ENCODE data around the gene NPAS3.

The NPAS3 gene

DNA sequence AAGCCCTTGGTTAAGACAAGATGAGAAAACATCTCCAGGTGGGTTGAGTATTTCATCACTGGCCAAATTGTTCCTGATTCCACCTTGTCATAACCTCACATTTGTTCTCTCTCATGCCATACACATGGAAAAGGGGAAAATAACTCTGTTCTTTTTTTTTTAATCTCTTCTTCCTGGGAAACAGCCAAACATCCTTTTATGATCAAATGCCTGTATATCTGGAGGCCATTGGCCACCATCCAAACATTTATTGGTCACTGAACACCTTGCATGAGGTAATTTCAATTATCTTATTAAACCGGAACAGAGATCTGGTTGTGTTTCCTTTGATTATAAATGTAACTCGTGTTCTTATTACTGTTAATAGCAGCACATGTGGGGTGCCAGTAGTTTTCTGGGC lies 469.6 kb downstream of the NPAS3 start:
- TF ChIP-seq, protein P1, sequence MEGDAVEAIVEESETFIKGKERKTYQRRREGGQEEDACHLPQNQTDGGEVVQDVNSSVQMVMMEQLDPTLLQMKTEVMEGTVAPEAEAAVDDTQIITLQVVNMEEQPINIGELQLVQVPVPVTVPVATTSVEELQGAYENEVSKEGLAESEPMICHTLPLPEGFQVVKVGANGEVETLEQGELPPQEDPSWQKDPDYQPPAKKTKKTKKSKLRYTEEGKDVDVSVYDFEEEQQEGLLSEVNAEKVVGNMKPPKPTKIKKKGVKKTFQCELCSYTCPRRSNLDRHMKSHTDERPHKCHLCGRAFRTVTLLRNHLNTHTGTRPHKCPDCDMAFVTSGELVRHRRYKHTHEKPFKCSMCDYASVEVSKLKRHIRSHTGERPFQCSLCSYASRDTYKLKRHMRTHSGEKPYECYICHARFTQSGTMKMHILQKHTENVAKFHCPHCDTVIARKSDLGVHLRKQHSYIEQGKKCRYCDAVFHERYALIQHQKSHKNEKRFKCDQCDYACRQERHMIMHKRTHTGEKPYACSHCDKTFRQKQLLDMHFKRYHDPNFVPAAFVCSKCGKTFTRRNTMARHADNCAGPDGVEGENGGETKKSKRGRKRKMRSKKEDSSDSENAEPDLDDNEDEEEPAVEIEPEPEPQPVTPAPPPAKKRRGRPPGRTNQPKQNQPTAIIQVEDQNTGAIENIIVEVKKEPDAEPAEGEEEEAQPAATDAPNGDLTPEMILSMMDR (IDR thresholded peaks at IDR 0.05; ENCODE audit: borderline replicate concordance, insufficient read depth, low read depth, low read length): no peak
- H3K4me3 ChIP-seq (ENCODE audit: low read depth, low read length): no peak overlapping the region

DNA sequence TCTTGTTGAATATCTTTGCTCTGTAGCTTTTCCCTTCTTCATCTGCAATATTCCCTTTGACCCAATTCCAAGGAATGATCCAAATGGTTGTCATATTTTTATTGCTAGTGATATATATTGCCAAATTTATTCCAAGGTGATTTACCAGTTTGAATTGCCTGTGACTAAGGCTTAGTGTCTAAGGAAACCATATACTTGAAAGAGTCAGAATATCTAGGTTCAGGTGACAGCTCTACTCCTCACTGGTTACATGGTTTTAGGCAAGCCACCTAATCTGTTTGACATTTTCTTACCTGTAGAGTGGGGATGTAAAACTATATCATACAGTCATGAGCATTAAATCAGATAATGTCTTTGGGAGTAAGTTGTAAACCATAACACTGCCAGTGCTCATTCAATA lies 473.8 kb downstream of the NPAS3 start:
- H3K4me3 ChIP-seq (ENCODE audit: low read depth, low read length): no peak overlapping the region
- TF ChIP-seq, protein P1 (IDR thresholded peaks at IDR 0.05; ENCODE audit: borderline replicate concordance, insufficient read depth, low read depth, low read length): no peak

DNA sequence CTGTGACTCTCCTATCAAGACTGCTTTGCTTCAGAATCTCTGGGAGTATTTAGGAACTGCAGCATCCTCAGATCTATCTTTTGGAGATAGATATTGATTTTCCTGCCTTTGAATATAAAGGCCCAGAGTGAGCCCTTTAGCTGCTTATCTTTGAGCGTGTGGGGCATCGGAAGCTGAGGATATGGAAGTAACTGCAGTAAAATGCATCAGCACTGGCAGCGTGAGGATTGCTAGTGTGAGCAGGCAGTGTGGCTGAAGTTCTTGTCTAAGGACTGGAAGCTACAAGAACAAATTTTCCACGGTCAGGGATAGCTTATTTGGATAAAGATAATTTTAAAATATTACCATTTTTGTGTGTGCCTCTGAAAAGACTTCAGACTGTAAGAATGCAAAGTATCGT lies 474.7 kb downstream of the NPAS3 start:
- TF ChIP-seq, protein P1 (IDR thresholded peaks at IDR 0.05; ENCODE audit: borderline replicate concordance, insufficient read depth, low read depth, low read length): no peak

DNA sequence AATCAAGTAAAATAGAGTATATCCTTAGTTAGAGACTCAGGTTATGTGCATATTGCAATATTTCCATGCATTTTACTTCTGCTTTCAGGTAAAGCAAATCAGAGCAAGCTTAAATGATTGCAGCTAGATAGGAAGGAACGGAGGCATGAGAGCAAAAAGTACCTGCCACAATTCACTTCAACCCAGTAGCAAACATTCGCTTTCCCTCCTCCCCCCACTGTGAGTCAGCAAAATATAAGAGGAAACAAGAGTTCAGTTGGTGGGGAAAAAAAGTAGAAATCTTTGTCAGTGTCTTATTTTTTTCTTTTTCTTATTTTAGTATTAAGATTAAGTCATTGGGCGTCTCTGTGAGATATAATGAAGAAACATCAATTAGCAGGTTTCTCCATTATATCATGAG lies 475.4 kb downstream of the NPAS3 start:
- H3K4me3 ChIP-seq (ENCODE audit: low read depth, low read length): no peak overlapping the region
- TF ChIP-seq, protein P1 (IDR thresholded peaks at IDR 0.05; ENCODE audit: borderline replicate concordance, insufficient read depth, low read depth, low read length): no peak

More for the DNA sequence above, 474.7 kb downstream of the NPAS3 start:
- no peak overlapping the region for H3K4me3 ChIP-seq (ENCODE audit: low read depth, low read length)

DNA sequence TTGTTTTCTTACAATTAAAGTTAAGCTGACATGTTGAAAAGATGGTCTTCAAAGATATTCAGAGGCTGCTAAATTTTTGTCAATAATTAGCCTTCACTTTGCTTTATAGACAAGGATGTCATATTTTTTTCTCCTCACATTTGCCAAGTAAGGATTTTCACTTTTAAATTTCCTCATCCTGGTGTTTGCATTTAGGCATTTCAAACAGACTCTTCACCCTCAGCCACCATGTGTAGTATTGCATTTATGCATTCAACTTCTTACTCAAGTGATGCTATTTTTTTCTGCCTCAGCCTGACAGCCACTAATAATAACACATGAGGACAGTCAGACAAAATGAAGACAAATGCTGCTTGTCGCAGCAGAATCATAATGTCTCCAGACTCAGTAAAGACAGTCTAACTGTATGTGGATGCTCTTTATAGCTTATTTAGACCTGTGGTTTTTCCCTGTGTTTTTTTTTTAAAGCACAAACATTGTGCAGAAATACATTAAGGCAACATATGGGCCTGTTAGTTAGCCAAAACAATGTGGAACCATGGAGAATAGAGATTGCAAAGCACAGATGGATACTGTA lies 481.5 kb downstream of the NPAS3 start:
- H3K4me3 ChIP-seq (ENCODE audit: low read depth, low read length): no peak overlapping the region
- TF ChIP-seq, protein P1 (IDR thresholded peaks at IDR 0.05; ENCODE audit: borderline replicate concordance, insufficient read depth, low read depth, low read length): no peak

DNA sequence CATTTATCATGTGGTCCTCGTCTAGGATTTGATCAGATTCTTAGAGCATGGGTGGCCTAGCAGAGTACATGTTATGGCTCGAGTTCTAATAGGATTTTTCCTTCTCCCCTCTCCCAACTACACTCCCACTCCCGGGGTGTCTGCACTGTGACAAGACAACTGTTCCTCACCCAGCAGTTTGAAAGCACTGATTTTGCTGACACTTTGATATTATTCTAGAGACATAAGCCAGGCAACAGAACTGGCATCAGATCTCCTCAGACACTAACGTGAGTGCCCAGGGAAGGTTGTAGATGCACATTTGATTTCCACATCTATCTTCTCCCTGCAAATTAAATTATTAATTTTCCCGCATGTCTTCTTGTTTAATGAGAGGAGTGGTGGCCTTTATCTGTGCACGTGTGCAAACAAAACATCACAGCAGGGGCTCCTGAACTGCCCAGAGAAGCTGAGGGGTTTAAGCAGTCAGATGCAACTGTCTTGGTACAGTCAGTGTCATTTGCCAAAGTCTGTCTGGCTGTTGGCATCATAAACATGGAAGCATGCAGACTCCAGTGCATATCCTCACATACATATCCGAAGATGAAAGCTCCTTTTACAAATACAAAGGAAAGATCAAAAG lies 491.8 kb downstream of the NPAS3 start:
- H3K4me3 ChIP-seq (ENCODE audit: low read depth, low read length): no peak overlapping the region
- TF ChIP-seq, protein P1 (IDR thresholded peaks at IDR 0.05; ENCODE audit: borderline replicate concordance, insufficient read depth, low read depth, low read length): no peak

DNA sequence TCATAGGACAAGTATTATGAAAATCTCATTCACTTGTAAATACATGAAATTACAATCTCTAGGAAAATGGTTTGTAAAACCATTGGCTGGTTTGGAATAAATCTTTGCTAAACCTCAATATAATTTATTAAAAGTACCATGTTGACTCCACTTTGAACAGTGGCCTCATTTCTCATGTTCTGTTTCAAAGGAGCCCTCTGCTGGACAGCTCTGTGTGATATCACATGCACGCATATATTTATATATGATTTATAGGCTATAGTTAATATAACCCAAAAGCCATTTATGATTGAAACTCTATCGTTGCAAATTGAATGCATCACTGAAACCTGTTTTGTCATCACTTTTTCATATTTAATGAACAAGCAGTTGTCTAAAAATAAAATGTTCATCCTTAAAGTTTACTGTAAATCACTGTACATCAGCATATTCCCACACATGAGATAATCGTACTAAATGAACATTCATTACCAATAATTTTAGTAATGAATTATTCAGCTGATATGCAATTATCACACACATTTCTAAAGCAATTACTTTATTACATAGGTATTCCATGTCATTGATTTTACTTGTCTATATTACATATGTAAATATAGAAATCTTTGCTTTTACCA lies 493.8 kb downstream of the NPAS3 start:
- TF ChIP-seq, protein P1 (IDR thresholded peaks at IDR 0.05; ENCODE audit: borderline replicate concordance, insufficient read depth, low read depth, low read length): no peak
- H3K4me3 ChIP-seq (ENCODE audit: low read depth, low read length): no peak overlapping the region

All from GM12875 (cell line).